H9 (cell line): ENCODE data around the gene FADS1. TPM values are rescaled to one million over a fixed set of nuclear protein-coding genes. Genes with fewer than 3 reads are reported as not detected.
A peak's percentile ranks its signal among the peaks of the same experiment; 100 is the strongest.

Source experiments
- DNase-seq: peaks from one replicate; pipeline ENCODE4 v3.0.0-alpha.2; 2017
- H2AFZ ChIP-seq: one replicate; pipeline ENCODE4 v1.6.1; 2013; ENCODE audit warnings: mild to moderate bottlenecking, low read length, control low read depth, moderate library complexity
- H2AK5ac ChIP-seq: 2 replicates; pipeline ENCODE4 v1.6.1; 2013; ENCODE audit warnings: low read length, control low read depth, mixed read lengths; ENCODE audit not compliant: insufficient read length
- H2BK120ac ChIP-seq: one replicate; pipeline ENCODE4 v1.6.1; 2013; ENCODE audit warnings: low read depth, mild to moderate bottlenecking, low read length, control low read depth, inconsistent platforms; ENCODE audit not compliant: poor library complexity, severe bottlenecking
- H2BK12ac ChIP-seq: 2 replicates; pipeline ENCODE4 v1.6.1; 2013; ENCODE audit warnings: low read length, control low read depth, mixed read lengths, low read depth; ENCODE audit not compliant: insufficient read length
- H2BK15ac ChIP-seq: 2 replicates; pipeline ENCODE4 v1.6.1; 2013; ENCODE audit warnings: low read depth, low read length, control low read depth
- H2BK20ac ChIP-seq: one replicate; pipeline ENCODE4 v1.6.1; 2013; ENCODE audit warnings: low read depth, mild to moderate bottlenecking, low read length, control low read depth, inconsistent platforms; ENCODE audit not compliant: poor library complexity, severe bottlenecking
- H2BK5ac ChIP-seq: 2 replicates; pipeline ENCODE4 v1.6.1; 2013; ENCODE audit warnings: low read length, control low read depth, mixed read lengths; ENCODE audit not compliant: insufficient read length
- H3K14ac ChIP-seq: 2 replicates; pipeline ENCODE4 v1.6.1; 2013; ENCODE audit warnings: low read length, control low read depth; ENCODE audit not compliant: insufficient read depth
- H3K18ac ChIP-seq: 2 replicates; pipeline ENCODE4 v1.6.1; 2013; ENCODE audit warnings: low read depth, mild to moderate bottlenecking, mixed read lengths, low read length, control low read depth; ENCODE audit not compliant: insufficient read length
- H3K23ac ChIP-seq: 2 replicates; pipeline ENCODE4 v1.6.1; 2013; ENCODE audit warnings: low read length, control low read depth, mixed read lengths, low read depth; ENCODE audit not compliant: insufficient read length
- H3K23me2 ChIP-seq: 2 replicates; pipeline ENCODE4 v1.6.1; 2013; ENCODE audit warnings: low read depth, mild to moderate bottlenecking, mixed read lengths, low read length, control low read depth; ENCODE audit not compliant: insufficient read length, poor library complexity, severe bottlenecking
- H3K27ac ChIP-seq: 2 replicates; pipeline ENCODE4 v1.5.1; 2013; ENCODE audit warnings: low read length, control low read depth, mixed read lengths, low read depth; ENCODE audit not compliant: insufficient read length
- H3K27me3 ChIP-seq: 2 replicates; pipeline ENCODE4 v1.6.1; 2013; ENCODE audit warnings: low read length, control low read depth, inconsistent platforms; ENCODE audit not compliant: insufficient read depth
- H3K4ac ChIP-seq: 2 replicates; pipeline ENCODE4 v1.6.1; 2013; ENCODE audit warnings: low read depth, mild to moderate bottlenecking, control low read depth, inconsistent platforms, low read length, moderate library complexity
- H3K4me1 ChIP-seq: 2 replicates; pipeline ENCODE4 v1.6.1; 2013; ENCODE audit warnings: low read length, control low read depth, inconsistent platforms; ENCODE audit not compliant: insufficient read depth
- H3K4me2 ChIP-seq: 2 replicates; pipeline ENCODE4 v1.6.1; 2013; ENCODE audit warnings: low read length, control low read depth, mixed read lengths; ENCODE audit not compliant: insufficient read length, insufficient read depth
- H3K56ac ChIP-seq: 2 replicates; pipeline ENCODE4 v1.6.1; 2013; ENCODE audit warnings: low read depth, mild to moderate bottlenecking, mixed read lengths, low read length, control low read depth; ENCODE audit not compliant: insufficient read length
- H3K79me1 ChIP-seq: 2 replicates; pipeline ENCODE4 v1.6.1; 2013; ENCODE audit warnings: low read depth, mild to moderate bottlenecking, moderate library complexity, low read length, control low read depth, inconsistent platforms; ENCODE audit not compliant: insufficient read depth, poor library complexity, severe bottlenecking
- H3K79me2 ChIP-seq: 2 replicates; pipeline ENCODE4 v1.6.1; 2013; ENCODE audit warnings: low read length, control low read depth, inconsistent platforms; ENCODE audit not compliant: insufficient read depth
- H3K9ac ChIP-seq: 2 replicates; pipeline ENCODE4 v1.6.1; 2013; ENCODE audit warnings: low read length, control low read depth, mixed read lengths; ENCODE audit not compliant: insufficient read length; ENCODE audit errors: extremely low read depth
- H3K9me3 ChIP-seq: one replicate; pipeline ENCODE4 v1.6.1; 2013; ENCODE audit warnings: low read depth, low read length, inconsistent platforms; ENCODE audit not compliant: control insufficient read depth
- H3T11ph ChIP-seq: one replicate; pipeline ENCODE4 v1.6.1; 2013; ENCODE audit warnings: mild to moderate bottlenecking, low read length, control low read depth, inconsistent platforms
- H4K20me1 ChIP-seq: one replicate; pipeline ENCODE4 v1.6.1; 2013; ENCODE audit not compliant: control insufficient read depth, insufficient read length, insufficient read depth
- H4K5ac ChIP-seq: 2 replicates; pipeline ENCODE4 v1.6.1; 2013; ENCODE audit warnings: low read depth, mild to moderate bottlenecking, mixed read lengths, low read length, control low read depth; ENCODE audit not compliant: insufficient read length
- H4K8ac ChIP-seq: replicated peaks from 2 replicates; pipeline ENCODE4 v1.6.1; 2013; ENCODE audit warnings: low read length, control low read depth, mixed read lengths, low read depth; ENCODE audit not compliant: insufficient read length
- H4K91ac ChIP-seq: 2 replicates; pipeline ENCODE4 v1.6.1; 2013; ENCODE audit warnings: low read depth, mild to moderate bottlenecking, moderate library complexity, mixed read lengths, low read length, control low read depth; ENCODE audit not compliant: insufficient read length
- H3K27ac Mint-ChIP-seq, 3 experiments: 2 replicates in 2 of 3; 3 replicates in 1 of 3; pipeline ENCODE4 v1.8.0; 2020 to 2021; ENCODE audit warnings: mixed read lengths in 3 of 3, mild to moderate bottlenecking in 1 of 3, moderate library complexity in 1 of 3
- H3K27me3 Mint-ChIP-seq: 2 replicates; pipeline ENCODE4 v1.8.0; 2021; ENCODE audit warnings: low read depth, mild to moderate bottlenecking, moderate library complexity, mixed read lengths
- H3K36me3 Mint-ChIP-seq, 3 experiments: 2 replicates in 2 of 3; 3 replicates in 1 of 3; pipeline ENCODE4 v1.8.0; 2020 to 2021; ENCODE audit warnings: low read depth in 3 of 3, mixed read lengths in 3 of 3; ENCODE audit not compliant: insufficient read depth in 1 of 3
- H3K4me1 Mint-ChIP-seq, 2 experiments: 2 replicates each; pipeline ENCODE4 v1.8.0; 2020; ENCODE audit warnings: mixed read lengths in 2 of 2
- H3K4me3 Mint-ChIP-seq, 2 experiments: 2 replicates in 1 of 2; 3 replicates in 1 of 2; pipeline ENCODE4 v1.8.0; 2020 to 2021; ENCODE audit warnings: mild to moderate bottlenecking in 2 of 2, mixed read lengths in 2 of 2, moderate library complexity in 1 of 2
- H3K9me3 Mint-ChIP-seq, 2 experiments: 2 replicates in 1 of 2; 3 replicates in 1 of 2; pipeline ENCODE4 v1.8.0; 2020; ENCODE audit warnings: mild to moderate bottlenecking in 2 of 2, mixed read lengths in 2 of 2, moderate library complexity in 1 of 2
- WGBS: extraction: QIAGEN DNeasy Blood & Tissue Kit; methylation state at CpG from one replicate; pipeline ENCODE4 v1.1.7; 2013; ENCODE audit warnings: missing lambda C conversion rate, low lambda C conversion rate, mixed read lengths; ENCODE audit not compliant: insufficient read length; ENCODE audit errors: extremely low coverage; 5-methylcytosine and 5-hydroxymethylcytosine counted together
- total RNA-seq: library from RNA; stranded (reverse); gene quantifications from 2 replicates; pipeline ENCODE4 v1.2.1, GENCODE V29; 2021
- TF ChIP-seq, protein P1 (sequence below): fragments of 200-600 bp; sonication (generic); conservative IDR thresholded peaks from 3 replicates; pipeline ENCODE4 v1.8.0; 2021; ENCODE audit warnings: antibody characterized with exemption, mild to moderate bottlenecking

Gene FADS1
- total RNA-seq, 1 experiment from 2014 or later: 125 TPM

DNA sequence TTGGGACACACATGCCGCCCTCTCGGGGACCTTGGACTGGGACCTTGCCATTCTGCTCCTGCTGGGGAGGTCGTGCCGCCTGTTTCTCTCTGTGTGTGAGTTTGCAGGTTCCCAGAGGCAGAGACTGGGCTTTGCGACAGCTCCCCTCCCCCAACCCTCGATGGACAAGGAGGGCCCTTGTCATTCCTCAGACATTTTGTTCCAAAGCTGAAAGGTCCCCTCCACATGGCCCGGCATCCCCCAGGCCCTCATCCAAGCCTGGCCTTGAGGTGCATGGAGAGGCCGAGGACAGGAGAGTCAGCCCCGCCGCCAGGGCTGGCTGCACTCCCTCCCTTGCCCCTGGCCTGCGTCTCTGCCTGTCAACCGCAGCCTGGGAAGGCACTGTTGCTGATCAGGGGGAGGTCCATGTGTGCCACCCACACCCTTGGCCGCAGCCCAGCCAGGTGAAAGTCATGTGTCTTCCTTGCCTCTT, 36.9 kb upstream of the FADS1 start:
- H2AFZ ChIP-seq: no peak overlapping the region
- H3T11ph ChIP-seq: no peak overlapping the region
- H2BK5ac ChIP-seq: no peak overlapping the region
- no peaks in the 10 kb centered on the region for H3K23me2 ChIP-seq
- H3K79me1 ChIP-seq: no peaks in the 10 kb centered on the region
- Mint-ChIP-seq H3K36me3 (peaks cover 51 to 81% (median 71%) of the 10 kb centered on the region in 3 experiments), H3K4me1 (no peaks in the 10 kb centered on the region), H3K27ac (no peak overlapping the region; a peak in 1 of 7 replicates), H3K4me3 (no peak overlapping the region), H3K9me3 (no peaks in the 10 kb centered on the region; a peak in 1 of 5 replicates), H3K27me3 (no peaks in the 10 kb centered on the region)
- H2BK120ac ChIP-seq: no peak overlapping the region
- no peaks in the 10 kb centered on the region for H3K9me3 ChIP-seq
- no peak overlapping the region for H2BK12ac ChIP-seq
- H2AK5ac ChIP-seq: no peak overlapping the region
- no peak overlapping the region for H4K91ac ChIP-seq
- H3K23ac ChIP-seq: no peak overlapping the region
- no peak overlapping the region for H3K4me2 ChIP-seq
- WGBS: no CpG with 5 or more reads among the region's 13 CpGs
- H3K4ac ChIP-seq: no peak overlapping the region
- no peak overlapping the region for H4K8ac ChIP-seq
- H3K56ac ChIP-seq: no peak overlapping the region
- peak; percentile 26 for DNase-seq
- H3K14ac ChIP-seq: no peak overlapping the region
- TF ChIP-seq, protein P1, sequence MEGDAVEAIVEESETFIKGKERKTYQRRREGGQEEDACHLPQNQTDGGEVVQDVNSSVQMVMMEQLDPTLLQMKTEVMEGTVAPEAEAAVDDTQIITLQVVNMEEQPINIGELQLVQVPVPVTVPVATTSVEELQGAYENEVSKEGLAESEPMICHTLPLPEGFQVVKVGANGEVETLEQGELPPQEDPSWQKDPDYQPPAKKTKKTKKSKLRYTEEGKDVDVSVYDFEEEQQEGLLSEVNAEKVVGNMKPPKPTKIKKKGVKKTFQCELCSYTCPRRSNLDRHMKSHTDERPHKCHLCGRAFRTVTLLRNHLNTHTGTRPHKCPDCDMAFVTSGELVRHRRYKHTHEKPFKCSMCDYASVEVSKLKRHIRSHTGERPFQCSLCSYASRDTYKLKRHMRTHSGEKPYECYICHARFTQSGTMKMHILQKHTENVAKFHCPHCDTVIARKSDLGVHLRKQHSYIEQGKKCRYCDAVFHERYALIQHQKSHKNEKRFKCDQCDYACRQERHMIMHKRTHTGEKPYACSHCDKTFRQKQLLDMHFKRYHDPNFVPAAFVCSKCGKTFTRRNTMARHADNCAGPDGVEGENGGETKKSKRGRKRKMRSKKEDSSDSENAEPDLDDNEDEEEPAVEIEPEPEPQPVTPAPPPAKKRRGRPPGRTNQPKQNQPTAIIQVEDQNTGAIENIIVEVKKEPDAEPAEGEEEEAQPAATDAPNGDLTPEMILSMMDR: no peak
- no peak overlapping the region for H3K18ac ChIP-seq
- H3K27me3 ChIP-seq: no peaks in the 10 kb centered on the region
- H3K79me2 ChIP-seq: no peaks in the 10 kb centered on the region
- H4K20me1 ChIP-seq: no peaks in the 10 kb centered on the region
- no peak overlapping the region for H3K27ac ChIP-seq
- no peaks in the 10 kb centered on the region for H3K4me1 ChIP-seq
- H3K9ac ChIP-seq: no peak overlapping the region
- no peak overlapping the region for H2BK20ac ChIP-seq
- H4K5ac ChIP-seq: no peak overlapping the region
- no peak overlapping the region for H2BK15ac ChIP-seq
